ENCODE measurements around the gene TTLL11. TPM values are rescaled to one million over a fixed set of nuclear protein-coding genes. Genes with fewer than 3 reads are reported as not detected.

TTLL11 gene
- polyA plus RNA-seq, 1 of the 3 experiments (the other 2 are of a cell fraction), result 6.8 TPM

DNA sequence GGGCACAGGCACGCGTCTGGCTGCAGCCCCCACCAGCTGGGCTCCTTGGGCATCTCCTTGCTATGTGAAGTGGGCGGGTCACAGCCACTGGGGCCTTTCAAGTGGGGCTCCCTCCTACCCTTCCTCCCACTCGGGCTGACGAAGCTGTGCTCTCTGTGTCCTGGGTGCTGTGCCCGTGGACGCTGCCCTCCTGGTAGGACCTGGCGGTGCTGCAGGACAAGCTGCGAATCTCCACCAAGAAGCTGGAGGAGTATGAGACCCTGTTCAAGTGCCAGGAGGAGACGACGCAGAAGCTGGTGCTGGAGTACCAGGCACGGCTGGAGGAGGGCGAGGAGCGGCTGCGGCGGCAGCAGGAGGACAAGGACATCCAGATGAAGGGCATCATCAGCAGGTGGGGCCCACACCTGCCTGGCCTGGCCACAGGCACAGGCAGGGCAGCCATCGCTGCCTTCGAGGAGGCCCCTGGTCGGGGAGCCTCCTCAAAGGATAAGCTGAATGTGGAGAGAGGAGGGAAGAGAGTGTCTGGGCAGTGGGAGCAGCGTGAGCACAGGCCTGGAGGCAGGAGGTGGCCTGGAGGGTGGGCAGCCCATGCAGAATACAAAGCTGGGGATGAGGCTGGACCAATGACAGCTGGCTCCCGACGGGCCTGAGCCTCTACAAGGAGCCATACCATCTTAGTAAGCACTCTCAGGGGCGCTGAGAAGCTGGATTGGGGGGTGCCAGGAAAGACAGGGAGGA, 316.9 kb downstream of the TTLL11 start:
- Histone ChIP-seq H3K4me1 (ENCODE audit: control insufficient read depth in 1 of 2, insufficient read depth in 2 of 2, low read depth in 1 of 2, low read length in 1 of 2) (peaks cover 0 to 4% of the 10 kb centered on the region in 2 experiments; a peak in 3 of 4 replicates), H3K4me2 (no peak overlapping the region), H2AFZ (ENCODE audit: low read depth) (no peak overlapping the region), H3K79me2 (ENCODE audit: insufficient read depth) (no peaks in the 10 kb centered on the region; the same call in none of the 2 replicates), H3K9me2 (no peaks in the 10 kb centered on the region), H3F3A (replicated peaks; ENCODE audit: insufficient read depth) (no peaks in the 10 kb centered on the region), H3K27ac (ENCODE audit: low read depth in 2 of 2, low read length in 1 of 2) (no peak overlapping the region), H4K20me1 (ENCODE audit: insufficient read depth) (no peaks in the 10 kb centered on the region), H3K36me3 (replicated peaks in 1 of 2; ENCODE audit: control insufficient read depth in 1 of 2, insufficient read depth in 2 of 2, low read length in 1 of 2) (peaks cover 42 to 63% of the 10 kb centered on the region in 2 experiments), H3K9ac (no peak overlapping the region), H3K9me3 (0 out of 2 replicates have a peak, but pooled peaks cover 6% of the 10 kb centered on the region), H3K27me3 (ENCODE audit: insufficient read depth) (no peaks in the 10 kb centered on the region), H3K4me3 (ENCODE audit: low read depth in 2 of 2, low read length in 1 of 2) (no peak overlapping the region; a peak in 1 of 4 replicates)
- DNase-seq, result no peak
- 98% methylated on average over 18 of the region's 23 CpGs for WGBS (ENCODE audit: low lambda C conversion rate)
- TF ChIP-seq FOXJ3 (CRISPR knock-in tag; IDR thresholded peaks at IDR 0.05), result no peak
- TF ChIP-seq RAD21 (IDR thresholded peaks at IDR 0.05; ENCODE audit: low read length), result no peak
- TF ChIP-seq, protein P1, sequence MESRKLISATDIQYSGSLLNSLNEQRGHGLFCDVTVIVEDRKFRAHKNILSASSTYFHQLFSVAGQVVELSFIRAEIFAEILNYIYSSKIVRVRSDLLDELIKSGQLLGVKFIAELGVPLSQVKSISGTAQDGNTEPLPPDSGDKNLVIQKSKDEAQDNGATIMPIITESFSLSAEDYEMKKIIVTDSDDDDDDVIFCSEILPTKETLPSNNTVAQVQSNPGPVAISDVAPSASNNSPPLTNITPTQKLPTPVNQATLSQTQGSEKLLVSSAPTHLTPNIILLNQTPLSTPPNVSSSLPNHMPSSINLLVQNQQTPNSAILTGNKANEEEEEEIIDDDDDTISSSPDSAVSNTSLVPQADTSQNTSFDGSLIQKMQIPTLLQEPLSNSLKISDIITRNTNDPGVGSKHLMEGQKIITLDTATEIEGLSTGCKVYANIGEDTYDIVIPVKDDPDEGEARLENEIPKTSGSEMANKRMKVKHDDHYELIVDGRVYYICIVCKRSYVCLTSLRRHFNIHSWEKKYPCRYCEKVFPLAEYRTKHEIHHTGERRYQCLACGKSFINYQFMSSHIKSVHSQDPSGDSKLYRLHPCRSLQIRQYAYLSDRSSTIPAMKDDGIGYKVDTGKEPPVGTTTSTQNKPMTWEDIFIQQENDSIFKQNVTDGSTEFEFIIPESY (IDR thresholded peaks at IDR 0.05; ENCODE audit: borderline replicate concordance, low read depth), result no peak
- TF ChIP-seq NFIC (IDR thresholded peaks at IDR 0.05; ENCODE audit: borderline replicate concordance), result no peak
- no peak for TF ChIP-seq JUND (IDR thresholded peaks at IDR 0.05)
- no peak for TF ChIP-seq TEAD4 (IDR thresholded peaks at IDR 0.05; ENCODE audit: borderline replicate concordance, insufficient read depth)
- ChIA-PET POLR2A (interaction anchor here (0.6 kb wide), 1 partner anchor 33 kb away, joined by 4 read pairs; no protein-coding TSS in a partner anchor), CTCF (interaction anchor here (0.7 kb wide), 1 partner anchor 42 kb away, joined by 3 read pairs; no protein-coding TSS in a partner anchor)

DNA sequence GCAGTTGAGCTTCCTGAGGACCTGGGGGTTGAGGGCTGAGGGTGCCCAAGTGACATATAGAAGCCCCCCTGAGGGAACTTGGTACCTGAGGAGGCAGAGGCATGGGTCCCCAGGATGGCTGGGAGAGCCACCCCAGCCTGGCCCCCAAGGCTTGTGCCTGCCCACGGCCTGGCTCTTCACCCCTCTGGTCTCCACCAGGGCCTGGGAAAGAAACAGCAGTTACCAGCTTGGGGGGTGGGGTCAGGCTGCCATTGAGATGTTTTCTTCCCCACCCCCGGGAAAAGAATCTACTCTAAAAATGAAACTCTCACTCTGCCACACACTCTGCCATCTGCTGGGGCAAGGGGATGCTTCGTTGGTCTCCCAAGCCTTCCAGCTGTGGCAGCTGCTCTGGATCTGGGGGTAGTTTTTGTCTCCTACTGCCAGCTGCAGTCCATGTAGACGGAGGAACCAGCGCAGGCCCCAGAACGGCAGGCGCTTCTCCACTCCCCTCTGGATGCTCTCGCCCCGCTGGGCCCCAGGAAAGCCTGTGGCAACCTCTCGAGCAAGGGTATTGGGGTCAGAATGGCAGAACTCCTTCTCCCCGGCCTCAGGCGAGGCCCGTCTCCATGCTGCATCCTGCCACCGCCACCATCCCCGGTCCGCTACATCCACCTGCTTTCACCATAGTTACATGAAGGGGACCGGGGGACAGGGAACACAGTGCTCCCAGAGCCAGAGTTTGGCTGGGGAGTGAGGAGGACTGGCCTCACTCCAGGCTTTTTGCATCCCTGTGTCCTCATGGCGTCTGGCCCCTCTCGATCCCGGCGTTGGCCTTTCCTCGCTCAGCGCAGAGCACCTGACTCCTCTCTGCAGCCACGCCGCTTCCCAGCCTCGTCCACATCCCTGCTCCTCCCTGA, 318.1 kb downstream of the TTLL11 start:
- Histone ChIP-seq H3K4me1 (ENCODE audit: control insufficient read depth in 1 of 2, insufficient read depth in 2 of 2, low read depth in 1 of 2, low read length in 1 of 2) (peaks cover 0 to 15% of the 10 kb centered on the region in 2 experiments), H3K27ac (ENCODE audit: low read depth in 2 of 2, low read length in 1 of 2) (no peak overlapping the region), H3K36me3 (replicated peaks in 1 of 2; ENCODE audit: control insufficient read depth in 1 of 2, insufficient read depth in 2 of 2, low read length in 1 of 2) (peaks cover 49 to 60% of the 10 kb centered on the region in 2 experiments), H2AFZ (ENCODE audit: low read depth) (no peak overlapping the region), H4K20me1 (ENCODE audit: insufficient read depth) (no peaks in the 10 kb centered on the region), H3K4me2 (no peak overlapping the region), H3K9ac (no peak overlapping the region), H3K79me2 (ENCODE audit: insufficient read depth) (no peaks in the 10 kb centered on the region; the same call in none of the 2 replicates), H3K4me3 (ENCODE audit: low read depth in 2 of 2, low read length in 1 of 2) (no peak overlapping the region), H3F3A (replicated peaks; ENCODE audit: insufficient read depth) (peaks cover 8% of the 10 kb centered on the region), H3K27me3 (ENCODE audit: insufficient read depth) (no peaks in the 10 kb centered on the region), H3K9me3 (0 out of 2 replicates have a peak, but pooled peaks cover 6% of the 10 kb centered on the region), H3K9me2 (no peaks in the 10 kb centered on the region)
- DNase-seq, result no peak
- ChIA-PET POLR2A (no interaction called here), CTCF (interaction anchor here (1.5 kb wide), 2 partner anchors 88 to 218 kb away, joined by 3 to 4 read pairs; no protein-coding TSS in a partner anchor)
- TF ChIP-seq, protein P1 (IDR thresholded peaks at IDR 0.05; ENCODE audit: borderline replicate concordance, low read depth), result no peak
- TF ChIP-seq JUND (IDR thresholded peaks at IDR 0.05) (no peak), NFIC (IDR thresholded peaks at IDR 0.05; ENCODE audit: borderline replicate concordance) (no peak), RAD21 (IDR thresholded peaks at IDR 0.05; ENCODE audit: low read length) (no peak)
- TF ChIP-seq, protein P2, sequence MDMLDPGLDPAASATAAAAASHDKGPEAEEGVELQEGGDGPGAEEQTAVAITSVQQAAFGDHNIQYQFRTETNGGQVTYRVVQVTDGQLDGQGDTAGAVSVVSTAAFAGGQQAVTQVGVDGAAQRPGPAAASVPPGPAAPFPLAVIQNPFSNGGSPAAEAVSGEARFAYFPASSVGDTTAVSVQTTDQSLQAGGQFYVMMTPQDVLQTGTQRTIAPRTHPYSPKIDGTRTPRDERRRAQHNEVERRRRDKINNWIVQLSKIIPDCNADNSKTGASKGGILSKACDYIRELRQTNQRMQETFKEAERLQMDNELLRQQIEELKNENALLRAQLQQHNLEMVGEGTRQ (IDR thresholded peaks at IDR 0.05; ENCODE audit: borderline replicate concordance, low read depth, low read length), result no peak
- WGBS (ENCODE audit: low lambda C conversion rate), result 97% methylated on average over 24 of the region's 26 CpGs

Data from SK-N-SH (cell line).